ENCODE results near the gene SFXN5. TPM values are rescaled to one million over a fixed set of nuclear protein-coding genes. Genes with fewer than 3 reads are reported as not detected.

Gene SFXN5
- total and polyA plus RNA-seq, 2 of the 8 experiments (the other 6 are each of a cell fraction or from before 2014, with no cell fraction given) = 29.3 to 33.1 TPM

- TF ChIP-seq CTCF (IDR thresholded peaks at IDR 0.05; ENCODE audit: control extremely low read depth in 1 of 3, insufficient read depth in 1 of 3, low read depth in 1 of 3, low read length in 3 of 3) (no peak), SRF (IDR thresholded peaks at IDR 0.05; ENCODE audit: low read depth, low read length) (no peak)
These were observed 176.4 kb downstream of the SFXN5 start (continued) for GRCh38 chr2:72895154-72895553.
